Neural progenitor cell (in vitro differentiated cells): ENCODE results near the gene CBLB. TPM values are rescaled to one million over a fixed set of nuclear protein-coding genes. Genes with fewer than 3 reads are reported as not detected.

ENCODE experiments used
- DNase-seq: peaks from one replicate; pipeline ENCODE4 v3.0.0-alpha.2; 2016; ENCODE audit warnings: low spot score
- H2AFZ ChIP-seq: fragments of 200-600 bp; sonication (generic); replicated peaks from 2 replicates; pipeline ENCODE4 v1.6.1; 2016; ENCODE audit warnings: antibody characterized with exemption
- H3F3A ChIP-seq: fragments of 200-600 bp; sonication (generic); 2 replicates; pipeline ENCODE4 v1.6.1; 2016; ENCODE audit warnings: antibody characterized with exemption, low read depth
- H3K27ac ChIP-seq: fragments of 200-600 bp; sonication (generic); 2 replicates; pipeline ENCODE4 v1.5.1; 2016; ENCODE audit warnings: mild to moderate bottlenecking
- H3K27me3 ChIP-seq: fragments of 200-600 bp; sonication (generic); 2 replicates; pipeline ENCODE4 v1.6.1; 2016; ENCODE audit warnings: mild to moderate bottlenecking, moderate library complexity
- H3K36me3 ChIP-seq: fragments of 200-600 bp; sonication (generic); 2 replicates; pipeline ENCODE4 v1.5.1; 2016
- H3K4me1 ChIP-seq: fragments of 200-600 bp; sonication (generic); 2 replicates; pipeline ENCODE4 v1.6.1; 2016; ENCODE audit warnings: mixed run types
- H3K4me2 ChIP-seq: fragments of 200-600 bp; sonication (generic); 2 replicates; pipeline ENCODE4 v1.6.1; 2016
- H3K4me3 ChIP-seq: fragments of 200-600 bp; sonication (generic); 2 replicates; pipeline ENCODE4 v1.5.1; 2016
- H3K79me2 ChIP-seq: fragments of 200-600 bp; sonication (generic); 2 replicates; pipeline ENCODE4 v1.6.1; 2016; ENCODE audit warnings: low read depth
- H3K9ac ChIP-seq: fragments of 200-600 bp; sonication (generic); 2 replicates; pipeline ENCODE4 v1.6.1; 2016
- H3K9me3 ChIP-seq: fragments of 200-600 bp; sonication (generic); 2 replicates; pipeline ENCODE4 v1.5.1; 2016; ENCODE audit warnings: low read depth
- H4K20me1 ChIP-seq: fragments of 200-600 bp; sonication (generic); 2 replicates; pipeline ENCODE4 v1.6.1; 2016; ENCODE audit warnings: low read depth
- H3K27ac Mint-ChIP-seq: 3 replicates; pipeline ENCODE4 v1.8.0; 2021; ENCODE audit warnings: mixed read lengths
- H3K27me3 Mint-ChIP-seq: 2 replicates; pipeline ENCODE4 v1.8.0; 2022; ENCODE audit warnings: low read depth, mild to moderate bottlenecking, inconsistent platforms, moderate library complexity, mixed read lengths; ENCODE audit not compliant: insufficient read depth
- H3K36me3 Mint-ChIP-seq: 3 replicates; pipeline ENCODE4 v1.8.0; 2021; ENCODE audit warnings: mixed read lengths
- H3K4me1 Mint-ChIP-seq: 3 replicates; pipeline ENCODE4 v1.8.0; 2021; ENCODE audit warnings: mixed read lengths
- H3K4me3 Mint-ChIP-seq: 3 replicates; pipeline ENCODE4 v1.8.0; 2021; ENCODE audit warnings: mild to moderate bottlenecking, moderate library complexity, mixed read lengths
- H3K9me3 Mint-ChIP-seq: 3 replicates; pipeline ENCODE4 v1.8.0; 2020; ENCODE audit warnings: mixed read lengths
- CTCF ChIP-seq: fragments of 200-600 bp; sonication (generic); IDR thresholded peaks from 2 replicates; pipeline ENCODE4 v1.5.1; 2017; ENCODE audit warnings: antibody characterized with exemption, mild to moderate bottlenecking
- EZH2 ChIP-seq: fragments of 200-600 bp; sonication (generic); IDR thresholded peaks from 2 replicates; pipeline ENCODE4 v1.6.1; 2017; ENCODE audit warnings: antibody characterized with exemption, mild to moderate bottlenecking, moderate library complexity
- EZH2phosphoT487 ChIP-seq: fragments of 200-600 bp; sonication (generic); IDR thresholded peaks from 2 replicates; pipeline ENCODE4 v1.6.1; 2017; ENCODE audit warnings: antibody characterized with exemption
- total RNA-seq: library from RNA; depleted of rRNA; stranded (reverse); fragments of >200 nt; gene quantifications from 2 replicates; pipeline ENCODE4 v1.2.3, GENCODE V29; 2015; ENCODE audit warnings: low replicate concordance

CBLB gene
- total RNA-seq, 1 donor from 2014 or later, result 105 TPM

DNA sequence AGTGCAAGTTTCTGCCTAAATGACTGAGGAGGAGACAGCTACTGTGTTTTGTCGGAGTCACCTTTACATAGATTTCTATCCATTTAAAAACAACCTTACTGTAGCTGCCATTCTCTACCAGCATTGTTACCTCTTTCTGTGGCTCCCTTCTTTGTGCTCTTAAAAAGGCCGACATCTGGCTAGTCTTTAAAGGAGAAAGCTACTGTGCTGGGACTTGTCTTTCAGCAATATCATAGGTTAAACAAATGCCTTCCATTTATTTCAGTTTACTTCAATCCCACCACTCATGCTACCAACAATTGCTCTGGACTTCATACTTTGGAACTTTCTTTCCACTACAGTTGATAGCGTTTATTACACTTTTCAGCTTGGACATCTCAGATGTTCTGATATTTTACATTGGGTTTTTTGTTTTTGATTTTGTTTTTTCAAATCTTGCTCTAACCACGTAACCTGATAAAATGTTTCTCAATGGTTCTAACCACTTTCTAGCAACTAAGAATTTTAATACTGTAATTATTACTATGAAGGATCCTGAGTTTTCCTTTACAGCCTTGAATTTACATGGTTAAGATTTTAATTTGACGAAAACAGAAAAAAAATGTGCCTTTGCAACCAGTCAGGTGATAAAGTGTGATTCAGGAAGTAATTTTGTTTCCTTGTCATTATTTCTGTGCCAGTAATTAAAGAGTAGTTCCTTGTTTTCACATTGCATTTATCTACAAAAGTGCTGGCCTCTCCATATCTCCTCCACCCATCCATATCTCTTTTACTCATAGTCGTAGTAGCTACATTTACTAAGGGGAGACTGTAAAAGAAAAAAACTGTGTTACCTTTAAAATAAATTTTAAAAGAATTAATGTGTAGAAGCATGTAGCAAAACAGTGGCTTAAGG is 1.3 kb upstream of the CBLB start:
- no peaks in the 10 kb centered on the region for H3K9me3 ChIP-seq
- TF ChIP-seq CTCF (no peak), EZH2 (no peak), EZH2phosphoT487 (no peak)
- H4K20me1 ChIP-seq, result peaks cover 26% of the 10 kb centered on the region
- Mint-ChIP-seq H3K4me1 (peaks cover 35% of the 10 kb centered on the region), H3K36me3 (peaks cover 5% of the 10 kb centered on the region), H3K9me3 (no peaks in the 10 kb centered on the region), H3K27me3 (peaks cover 4% of the 10 kb centered on the region), H3K4me3 (peak overlapping the region; percentile 99), H3K27ac (peak overlapping the region; percentile 100)
- peak overlapping the region; percentile 93 for H3K27ac ChIP-seq
- H3K4me3 ChIP-seq, result peak overlapping the region; percentile 97
- H3K4me2 ChIP-seq, result peak overlapping the region; percentile 93
- H3K27me3 ChIP-seq, result no peaks in the 10 kb centered on the region
- peaks cover 54% of the 10 kb centered on the region for H3K79me2 ChIP-seq
- H3F3A ChIP-seq, result peaks cover 15% of the 10 kb centered on the region
- no peak overlapping the region for H3K9ac ChIP-seq
- peak; percentile 12 for DNase-seq
- no peaks in the 10 kb centered on the region for H3K36me3 ChIP-seq
- peak overlapping the region; percentile 26 for H2AFZ ChIP-seq
- peaks cover 45% of the 10 kb centered on the region for H3K4me1 ChIP-seq

- peak overlapping the region; percentile 26 for H2AFZ ChIP-seq
- H3K4me1 ChIP-seq, result peaks cover 48% of the 10 kb centered on the region
- H3K9me3 ChIP-seq, result no peaks in the 10 kb centered on the region
- peaks cover 2% of the 10 kb centered on the region for H3K36me3 ChIP-seq
- peak overlapping the region; percentile 15 for H3K9ac ChIP-seq
- Mint-ChIP-seq H3K4me1 (peaks cover 35% of the 10 kb centered on the region), H3K9me3 (no peaks in the 10 kb centered on the region), H3K36me3 (peaks cover 11% of the 10 kb centered on the region), H3K4me3 (peak overlapping the region; percentile 99), H3K27ac (peak overlapping the region; percentile 100), H3K27me3 (peaks cover 4% of the 10 kb centered on the region)
- H3F3A ChIP-seq, result peaks cover 15% of the 10 kb centered on the region
- peak overlapping the region; percentile 93 for H3K27ac ChIP-seq
- TF ChIP-seq EZH2 (no peak), EZH2phosphoT487 (no peak), CTCF (no peak)
- no peak for DNase-seq
- peaks cover 33% of the 10 kb centered on the region for H4K20me1 ChIP-seq
- peaks cover 60% of the 10 kb centered on the region for H3K79me2 ChIP-seq
- H3K4me3 ChIP-seq, result peak overlapping the region; percentile 97
- H3K4me2 ChIP-seq, result peak overlapping the region; percentile 93
- no peaks in the 10 kb centered on the region for H3K27me3 ChIP-seq
Measured at GRCh38 chr3:105869531-105869833, 670 bp upstream of the CBLB start.

DNA sequence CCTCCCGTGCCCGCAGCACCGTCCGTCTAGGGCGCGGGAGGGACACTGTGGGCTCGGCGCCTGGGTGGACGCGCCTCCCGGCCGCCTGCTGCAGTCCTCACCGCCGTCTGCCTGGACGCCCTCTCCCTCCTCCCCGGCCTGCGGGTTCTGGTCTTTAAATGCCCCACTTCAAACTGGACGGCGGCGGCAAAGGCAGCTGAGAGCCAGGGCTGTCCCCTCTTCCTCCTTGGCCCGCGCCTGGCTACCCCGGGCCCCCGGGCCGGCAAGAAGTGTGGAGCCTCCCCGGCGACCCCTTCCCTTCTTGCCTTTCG is 426 bp downstream of the CBLB start:
- H3F3A ChIP-seq, result peaks cover 15% of the 10 kb centered on the region
- Mint-ChIP-seq H3K27ac (no peak overlapping the region), H3K4me1 (peaks cover 35% of the 10 kb centered on the region), H3K27me3 (peaks cover 4% of the 10 kb centered on the region), H3K4me3 (peak overlapping the region; percentile 99), H3K9me3 (no peaks in the 10 kb centered on the region), H3K36me3 (peaks cover 16% of the 10 kb centered on the region)
- peak overlapping the region; percentile 97 for H3K4me3 ChIP-seq
- peaks cover 44% of the 10 kb centered on the region for H4K20me1 ChIP-seq
- H3K4me2 ChIP-seq, result peak overlapping the region; percentile 75
- peaks cover 9% of the 10 kb centered on the region for H3K36me3 ChIP-seq
- no peak for TF ChIP-seq EZH2
- TF ChIP-seq CTCF, result no peak
- no peak for TF ChIP-seq EZH2phosphoT487
- DNase-seq, result peak; percentile 83
- peak overlapping the region; percentile 85 for H2AFZ ChIP-seq
- no peaks in the 10 kb centered on the region for H3K9me3 ChIP-seq
- no peaks in the 10 kb centered on the region for H3K27me3 ChIP-seq
- H3K79me2 ChIP-seq, result peaks cover 71% of the 10 kb centered on the region
- peak overlapping the region; percentile 86 for H3K27ac ChIP-seq
- peaks cover 48% of the 10 kb centered on the region for H3K4me1 ChIP-seq
- H3K9ac ChIP-seq, result peak overlapping the region; percentile 88
